Measurements from ENCODE around the gene CASZ1.

Gene CASZ1

DNA sequence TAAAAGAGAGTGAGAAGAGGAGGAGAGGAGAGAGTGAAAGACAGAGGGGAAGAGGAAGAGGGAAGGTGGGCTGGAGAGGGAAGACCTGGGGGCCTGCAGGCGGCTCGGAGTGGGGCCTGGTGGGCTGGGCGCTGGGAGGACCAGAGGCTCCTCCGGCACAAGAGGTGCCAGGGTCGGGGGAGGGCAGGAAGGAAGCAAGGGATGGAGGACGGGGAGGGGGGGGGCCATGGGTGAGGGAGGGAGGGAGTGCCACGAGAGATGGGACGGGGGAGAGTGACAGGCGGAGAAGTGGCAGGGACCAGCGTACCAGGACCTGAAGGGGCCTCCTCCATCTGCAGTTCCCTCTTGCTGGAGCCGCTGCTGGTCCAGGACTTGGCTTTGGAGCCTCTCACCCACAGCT is 87.7 kb downstream of the CASZ1 start:
- no peak for DNase-seq (ENCODE audit: low read depth in 2 of 2)

DNA sequence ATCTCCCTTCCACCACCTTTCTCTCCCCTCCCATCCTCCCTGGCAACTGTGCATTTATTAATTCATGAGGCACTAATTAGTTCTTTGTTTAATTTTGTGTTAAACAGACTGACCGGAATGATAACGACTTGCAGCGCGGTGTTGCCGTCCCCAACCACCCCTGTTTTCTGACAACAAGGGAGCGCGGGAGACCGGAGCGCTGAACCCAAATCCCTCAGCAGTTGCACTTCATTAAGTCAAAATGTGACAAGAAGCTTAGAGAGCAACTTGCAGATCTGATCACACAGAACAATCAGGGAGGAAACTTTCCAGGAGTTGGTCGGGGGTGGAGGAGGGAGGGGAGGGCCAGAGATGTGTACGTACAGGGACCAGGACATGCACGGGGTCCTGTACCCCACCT is 89.2 kb downstream of the CASZ1 start:
- DNase-seq (ENCODE audit: low read depth in 2 of 2) = no peak

DNA sequence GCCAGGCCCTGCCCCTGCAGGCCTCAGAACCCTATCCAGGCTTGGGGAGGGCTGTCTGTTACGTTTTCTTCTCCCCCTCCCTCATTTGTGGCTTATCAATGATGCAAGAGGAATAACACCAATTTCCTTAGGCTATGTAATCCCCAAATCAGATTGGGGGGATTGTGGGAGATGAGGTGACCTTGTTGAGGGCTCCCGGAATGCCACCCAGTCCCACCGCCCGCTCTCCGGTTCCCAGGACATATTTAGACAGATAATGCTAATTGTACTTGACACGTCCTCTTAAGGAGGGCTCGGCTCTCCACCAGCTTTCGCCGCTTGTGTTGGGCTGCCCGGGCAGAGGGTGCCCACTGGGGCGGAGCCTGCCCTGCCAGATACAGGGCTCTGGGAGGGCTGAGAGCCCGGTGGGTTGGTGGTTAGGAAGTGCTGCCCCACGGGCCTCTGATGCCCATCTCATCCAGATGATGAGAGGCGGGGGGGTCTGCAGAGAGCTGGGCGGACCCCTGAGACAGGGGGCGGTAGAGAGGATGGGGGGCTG is 90.0 kb downstream of the CASZ1 start:
- no peak for DNase-seq (ENCODE audit: low read depth in 2 of 2)

DNA sequence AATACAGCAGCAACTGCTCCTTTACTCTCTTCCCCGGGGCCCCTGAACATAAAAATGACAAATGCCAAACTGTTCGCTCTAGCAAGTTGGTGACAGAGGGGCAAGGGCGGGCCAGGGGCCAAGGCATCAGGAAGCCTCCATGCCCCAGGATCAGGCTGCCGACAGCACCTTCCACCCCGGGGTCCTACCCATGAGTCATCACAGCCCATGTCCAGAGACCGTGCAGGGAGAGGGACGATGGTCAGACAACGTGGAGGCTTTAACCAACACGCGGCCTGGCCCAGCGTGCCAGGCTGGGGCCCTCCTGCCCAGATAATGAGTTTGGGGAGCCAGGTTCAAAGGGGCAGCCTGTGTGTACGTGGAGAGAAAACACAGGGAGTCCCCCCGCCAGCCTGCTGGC is 90.5 kb downstream of the CASZ1 start:
- no peak for DNase-seq (ENCODE audit: low read depth in 2 of 2)

DNA sequence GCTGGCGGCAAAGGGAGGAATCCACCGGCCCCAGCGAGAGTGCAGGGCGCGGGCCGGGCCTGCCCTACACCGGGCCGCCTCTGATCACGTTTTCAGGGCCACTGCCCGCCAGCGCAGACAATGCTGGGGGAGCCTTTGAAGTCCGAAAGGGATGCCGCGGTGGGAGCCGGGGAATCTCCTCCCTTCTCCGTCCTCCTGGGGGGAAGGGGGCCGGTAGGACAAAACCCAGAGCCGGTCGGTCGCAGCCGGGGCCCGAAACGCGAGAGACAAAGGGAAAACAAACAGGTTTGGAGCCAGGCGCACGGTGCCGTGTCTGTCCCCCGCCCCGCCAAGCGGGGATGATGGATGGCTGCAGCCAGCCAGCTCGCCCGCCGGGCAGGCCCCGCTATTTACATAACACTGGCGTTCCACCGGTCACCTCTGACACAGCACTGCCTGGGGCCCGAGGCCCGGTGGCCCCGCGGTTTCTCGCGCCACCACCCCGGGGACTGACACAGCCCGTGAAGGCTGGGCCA is 92.0 kb downstream of the CASZ1 start:
- DNase-seq (ENCODE audit: low read depth in 2 of 2) = no peak

GRCh38 chr1:10703702-10704101 is 92.7 kb downstream of the CASZ1 start:
- no peak for DNase-seq (ENCODE audit: low read depth in 2 of 2)

- no peak for DNase-seq (ENCODE audit: low read depth in 2 of 2)
Observed at GRCh38 chr1:10701145-10701544, 95.3 kb downstream of the CASZ1 start.

GRCh38 chr1:10699470-10699835 is 97.0 kb downstream of the CASZ1 start:
- no peak for DNase-seq (ENCODE audit: low read depth in 2 of 2)

GRCh38 chr1:10698726-10699469 is 97.5 kb downstream of the CASZ1 start:
- no peak for DNase-seq (ENCODE audit: low read depth in 2 of 2)

DNA sequence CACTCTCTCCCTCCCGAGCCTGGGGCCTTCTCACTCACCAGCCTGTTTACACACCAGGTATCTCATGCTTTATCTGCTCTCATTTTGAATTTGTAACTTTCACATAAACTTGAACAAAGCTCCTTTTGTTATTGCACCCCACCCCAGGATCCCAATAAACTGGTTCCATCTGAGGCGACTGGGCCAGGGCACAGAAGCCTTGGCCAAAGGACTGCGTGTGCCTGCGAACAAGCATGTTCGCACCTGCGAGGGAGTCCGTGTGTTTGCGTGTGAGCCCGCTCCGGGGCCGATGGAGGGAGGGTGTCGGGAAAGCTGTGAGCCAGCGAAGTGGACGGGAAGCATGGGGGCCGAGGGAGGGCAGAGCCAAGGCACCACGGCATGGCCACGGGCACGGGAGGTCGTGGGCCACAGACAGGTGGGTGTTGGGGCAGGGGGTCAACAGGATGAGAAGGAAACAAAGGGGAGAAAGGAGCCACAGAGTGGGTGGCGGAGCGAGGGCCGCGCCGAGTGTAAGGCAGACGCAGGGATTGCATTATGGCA is 98.8 kb downstream of the CASZ1 start:
- no peak for DNase-seq (ENCODE audit: low read depth in 2 of 2)

- DNase-seq (ENCODE audit: low read depth in 2 of 2) = no peak
Observed at GRCh38 chr1:10696977-10697376, 99.5 kb downstream of the CASZ1 start.

GRCh38 chr1:10694633-10695627 is 101.5 kb downstream of the CASZ1 start:
- DNase-seq (ENCODE audit: low read depth in 2 of 2) = peak; percentile 53 to 62

DNA sequence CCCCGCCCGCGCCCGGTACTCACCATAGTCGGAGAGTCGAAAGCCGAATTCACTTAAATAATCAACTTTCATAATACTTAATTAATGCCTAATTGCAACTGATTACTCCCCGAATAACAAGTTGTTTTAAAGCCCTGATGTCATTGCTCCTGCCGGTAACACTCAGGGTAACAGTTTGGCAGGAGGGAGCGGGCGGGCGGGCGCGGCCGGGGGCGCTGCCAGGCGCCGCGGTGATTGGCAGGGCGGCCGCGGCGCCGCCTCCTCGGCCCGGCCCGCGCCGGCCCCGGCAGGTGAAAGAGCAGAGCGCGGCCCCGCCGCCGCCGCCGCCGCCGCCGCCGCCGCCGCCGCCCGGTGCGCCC is 102.2 kb downstream of the CASZ1 start:
- peak; percentile 29 to 40 for DNase-seq (ENCODE audit: low read depth in 2 of 2)

DNA sequence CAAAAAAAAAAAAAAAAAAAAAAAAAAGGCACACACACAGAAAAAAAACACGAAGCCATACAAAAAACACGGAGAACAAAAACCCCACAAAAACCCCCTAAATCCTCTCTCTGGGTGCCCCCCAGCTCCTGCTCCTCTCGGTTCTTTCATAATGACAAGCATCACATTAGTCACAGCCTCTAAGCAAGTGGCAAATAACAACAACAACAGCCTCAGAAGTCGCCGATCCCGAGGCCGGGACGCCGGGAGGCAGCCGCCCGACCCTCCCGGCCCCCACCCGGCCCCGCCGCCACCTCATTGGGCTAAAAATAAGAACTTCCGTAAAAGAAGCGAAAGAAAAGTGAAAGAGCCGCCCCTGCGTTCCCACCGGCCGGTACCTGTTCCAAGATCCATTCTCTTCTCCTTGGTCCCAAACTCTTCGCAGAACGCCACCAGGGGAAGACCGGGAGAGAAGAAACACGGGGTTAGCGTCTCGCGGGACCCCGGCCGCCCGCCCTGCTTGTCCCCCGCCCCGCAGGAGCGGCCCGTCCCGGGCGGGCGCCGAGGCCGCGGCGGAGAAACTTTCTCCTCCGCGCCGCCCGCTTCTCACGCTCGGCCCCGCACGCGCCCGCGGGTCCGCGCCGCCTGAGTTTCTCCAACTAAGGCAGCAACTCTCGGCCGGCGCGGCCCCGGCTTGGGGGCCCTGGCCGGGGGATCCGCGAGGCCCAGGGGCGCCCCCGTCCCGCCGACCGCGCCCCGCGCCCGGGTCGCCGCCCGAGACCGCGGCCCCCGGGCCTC is 102.8 kb downstream of the CASZ1 start:
- no peak for DNase-seq (ENCODE audit: low read depth in 2 of 2)

GRCh38 chr1:10693152-10693496 is 103.3 kb downstream of the CASZ1 start:
- DNase-seq (ENCODE audit: low read depth in 2 of 2) = no peak

- peak in 1 of 2 experiments; percentile 66 for DNase-seq (ENCODE audit: low read depth in 2 of 2)
Observed at GRCh38 chr1:10692401-10693021, 103.9 kb downstream of the CASZ1 start.

GRCh38 chr1:10691740-10692125 is 104.7 kb downstream of the CASZ1 start:
- DNase-seq (ENCODE audit: low read depth in 2 of 2) = no peak

- DNase-seq (ENCODE audit: low read depth in 2 of 2) = no peak
Observed at GRCh38 chr1:10691075-10691739, 105.2 kb downstream of the CASZ1 start.

- no peak for DNase-seq (ENCODE audit: low read depth in 2 of 2)
Observed at GRCh38 chr1:10690484-10690883, 106.0 kb downstream of the CASZ1 start.

DNA sequence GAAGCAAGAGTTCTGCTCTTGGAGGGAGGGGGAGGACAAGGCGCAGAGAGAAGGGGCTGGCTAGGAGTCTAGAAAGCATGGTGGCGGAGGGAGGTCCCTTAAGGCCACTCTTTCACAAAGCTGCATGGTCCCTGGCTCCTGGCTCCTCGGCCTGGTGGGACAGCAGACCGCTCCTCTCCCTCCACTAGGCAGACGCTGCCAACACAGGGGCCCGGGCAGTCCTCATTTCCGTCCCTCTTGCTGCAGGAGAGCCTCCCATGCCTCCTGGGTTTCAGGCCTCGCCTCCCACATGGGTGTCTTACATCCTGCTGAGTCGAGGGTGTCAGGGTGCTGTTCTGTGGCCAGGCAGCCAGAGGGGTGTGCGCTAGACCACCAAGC is 108.0 kb downstream of the CASZ1 start:
- no peak for DNase-seq (ENCODE audit: low read depth in 2 of 2)
